GM23338 (cell line): ENCODE data around the gene FOXP1. TPM values are rescaled to one million over a fixed set of nuclear protein-coding genes. Genes with fewer than 3 reads are reported as not detected.

Experiments
- ATAC-seq: fragments of 200-7000 bp; cut with Tn5 transposase; 3 replicates; pipeline ENCODE4 v1.9.1; 2020
- DNase-seq: peaks from one replicate; pipeline ENCODE4 v3.0.0-alpha.2; 2015; ENCODE audit warnings: low spot score
- H2AFZ ChIP-seq: fragments of 200-600 bp; sonication (generic); 2 replicates; pipeline ENCODE4 v1.8.0; 2016; ENCODE audit warnings: antibody characterized with exemption, mild to moderate bottlenecking, moderate library complexity
- H3F3A ChIP-seq: fragments of 200-600 bp; sonication (generic); replicated peaks from 2 replicates; pipeline ENCODE4 v1.8.0; 2017; ENCODE audit warnings: antibody characterized with exemption, mixed run types, low read depth
- H3K27ac ChIP-seq: fragments of 200-600 bp; sonication (generic); 2 replicates; pipeline ENCODE4 v1.6.1; 2016; ENCODE audit warnings: low read depth
- H3K27me3 ChIP-seq: fragments of 200-600 bp; sonication (generic); 2 replicates; pipeline ENCODE4 v1.8.0; 2016; ENCODE audit warnings: mild to moderate bottlenecking, mixed run types, moderate library complexity; ENCODE audit not compliant: insufficient read depth
- H3K36me3 ChIP-seq: fragments of 200-600 bp; sonication (generic); 2 replicates; pipeline ENCODE4 v1.8.0; 2016; ENCODE audit warnings: mild to moderate bottlenecking; ENCODE audit not compliant: insufficient read depth
- H3K4me1 ChIP-seq: fragments of 200-600 bp; sonication (generic); 2 replicates; pipeline ENCODE4 v1.8.0; 2016; ENCODE audit warnings: mild to moderate bottlenecking, moderate library complexity; ENCODE audit not compliant: insufficient read depth
- H3K4me2 ChIP-seq: fragments of 200-600 bp; sonication (generic); 2 replicates; pipeline ENCODE4 v1.7.1; 2017; ENCODE audit warnings: mixed run types
- H3K4me3 ChIP-seq: fragments of 200-600 bp; sonication (generic); 2 replicates; pipeline ENCODE4 v1.6.1; 2016; ENCODE audit warnings: mixed run types
- H3K79me2 ChIP-seq: fragments of 200-600 bp; sonication (generic); replicated peaks from 2 replicates; pipeline ENCODE4 v1.8.0; 2017; ENCODE audit warnings: mild to moderate bottlenecking; ENCODE audit not compliant: insufficient read depth
- H3K9me2 ChIP-seq: fragments of 200-600 bp; sonication (generic); 2 replicates; pipeline ENCODE4 v1.8.0; 2017; ENCODE audit not compliant: insufficient read depth
- H4K20me1 ChIP-seq: fragments of 200-600 bp; sonication (generic); replicated peaks from 2 replicates; pipeline ENCODE4 v1.8.0; 2017; ENCODE audit warnings: mild to moderate bottlenecking; ENCODE audit not compliant: insufficient read depth
- H3K27ac Mint-ChIP-seq: 2 replicates; pipeline ENCODE4 v1.8.0; 2020; ENCODE audit warnings: inconsistent platforms, mild to moderate bottlenecking, moderate library complexity, mixed read lengths
- H3K27me3 Mint-ChIP-seq: 3 replicates; pipeline ENCODE4 v1.8.0; 2022; ENCODE audit warnings: low read depth, mild to moderate bottlenecking, moderate library complexity, mixed read lengths, inconsistent platforms; ENCODE audit not compliant: insufficient read depth, poor library complexity
- H3K36me3 Mint-ChIP-seq: 3 replicates; pipeline ENCODE4 v1.8.0; 2021; ENCODE audit warnings: low read depth, mild to moderate bottlenecking, inconsistent platforms, moderate library complexity, mixed read lengths
- H3K4me1 Mint-ChIP-seq: 3 replicates; pipeline ENCODE4 v1.8.0; 2020; ENCODE audit warnings: mild to moderate bottlenecking, inconsistent platforms, mixed read lengths
- H3K4me3 Mint-ChIP-seq: 3 replicates; pipeline ENCODE4 v1.8.0; 2021; ENCODE audit warnings: moderate library complexity, mild to moderate bottlenecking, inconsistent platforms, mixed read lengths
- H3K9me3 Mint-ChIP-seq: 3 replicates; pipeline ENCODE4 v1.8.0; 2020; ENCODE audit warnings: moderate library complexity, mild to moderate bottlenecking, inconsistent platforms, mixed read lengths
- EZH2 ChIP-seq: fragments of 200-600 bp; sonication (generic); IDR thresholded peaks from one replicate; pipeline ENCODE4 v1.8.0; 2017; ENCODE audit warnings: antibody characterized with exemption, mild to moderate bottlenecking, low read depth; ENCODE audit not compliant: unreplicated experiment
- EZH2phosphoT487 ChIP-seq: fragments of 200-600 bp; sonication (generic); IDR thresholded peaks from one replicate; pipeline ENCODE4 v1.8.1; 2018; ENCODE audit warnings: antibody characterized with exemption; ENCODE audit not compliant: unreplicated experiment
- JUNB ChIP-seq: IDR thresholded peaks from one replicate; pipeline ENCODE4 v1.6.1; 2016; ENCODE audit warnings: antibody characterized with exemption; ENCODE audit not compliant: unreplicated experiment
- NANOG ChIP-seq: IDR thresholded peaks from 2 replicates; pipeline ENCODE4 v1.6.1; 2016; ENCODE audit warnings: antibody characterized with exemption, borderline replicate concordance
- POLR2AphosphoS5 ChIP-seq: IDR thresholded peaks from 2 replicates; pipeline ENCODE4 v1.6.1; 2016; ENCODE audit warnings: antibody characterized with exemption, low read depth
- ZNF114 ChIP-seq: fragments of 250-450 bp; sonication (Bioruptor Pico); IDR thresholded peaks from 2 replicates; pipeline ENCODE4 v1.5.0; 2020; ENCODE audit warnings: mild to moderate bottlenecking, moderate library complexity
- ZNF331 ChIP-seq: fragments of 250-450 bp; sonication (Bioruptor Pico); IDR thresholded peaks from 2 replicates; pipeline ENCODE4 v1.5.0; 2020; ENCODE audit warnings: low read depth, mild to moderate bottlenecking, moderate library complexity
- polyA plus RNA-seq: library from polyadenylated mRNA; unstranded; fragments of >200 nt; fragmentation: Nextera tagmentation; extraction: Ambion mirVana; gene quantifications from 2 replicates; pipeline ENCODE4 v1.2.1, GENCODE V29; 2016
- total RNA-seq: library from RNA; depleted of rRNA; stranded (reverse); fragments of >200 nt; shearing (Covaris generic); gene quantifications from 2 replicates; pipeline ENCODE4 v1.2.3, GENCODE V29; 2014
- TF ChIP-seq, protein P1 (sequence below): fragments of 250-450 bp; sonication (Bioruptor Pico); IDR thresholded peaks from 2 replicates; pipeline ENCODE4 v1.5.0; 2020; ENCODE audit warnings: mild to moderate bottlenecking, moderate library complexity

The FOXP1 gene
- total and polyA plus RNA-seq, 2 experiments from 2014 or later: 32.9 to 35.5 TPM

DNA sequence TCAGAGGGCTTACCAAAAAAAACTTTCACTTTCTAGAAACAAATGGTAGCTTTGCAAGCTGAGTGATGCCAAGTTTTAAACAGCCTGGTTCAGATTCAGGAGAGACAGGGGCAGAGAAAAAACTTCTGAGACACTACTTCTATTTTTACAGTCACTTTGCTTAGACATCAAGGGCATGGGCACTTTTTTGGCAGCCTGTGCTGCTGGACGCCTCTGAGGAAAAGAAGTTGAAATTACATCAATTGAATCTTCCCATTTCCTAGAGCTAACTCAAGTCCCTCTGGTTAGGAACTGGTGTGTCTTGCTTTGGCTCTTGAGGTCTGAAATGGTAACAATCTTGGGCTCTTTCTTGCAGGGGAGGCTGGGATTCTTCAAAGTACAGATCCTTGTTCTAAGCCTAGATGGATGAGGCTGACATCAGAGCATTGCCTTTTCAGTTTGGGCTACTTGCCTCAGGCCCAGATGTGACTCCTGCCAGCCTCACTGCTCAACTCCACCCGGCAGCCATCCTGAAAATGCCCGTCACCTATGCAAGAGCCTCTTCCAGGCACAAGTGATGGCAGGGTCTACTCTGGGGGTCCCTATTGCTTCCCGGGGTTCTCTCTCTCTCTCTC lies 357.5 kb downstream of the FOXP1 start:
- no peak overlapping the region for H3K4me3 Mint-ChIP-seq
- peaks cover 41% of the 10 kb centered on the region for H3K4me1 Mint-ChIP-seq
- Histone ChIP-seq H3K4me1 (peaks cover 30% of the 10 kb centered on the region), H3K79me2 (peaks cover 7% of the 10 kb centered on the region), H3K27me3 (no peaks in the 10 kb centered on the region), H3K4me3 (no peak overlapping the region), H3K4me2 (no peak overlapping the region), H4K20me1 (no peaks in the 10 kb centered on the region), H3F3A (no peaks in the 10 kb centered on the region), H2AFZ (no peak overlapping the region), H3K27ac (no peak overlapping the region), H3K9me2 (no peaks in the 10 kb centered on the region; the same call in 1 of the 2 replicates), H3K36me3 (no peaks in the 10 kb centered on the region)
- no peak overlapping the region for H3K27ac Mint-ChIP-seq
- ATAC-seq (0 out of 3 replicates have a peak, but pooled peaks have one; percentile 19), DNase-seq (no peak)
- no peaks in the 10 kb centered on the region for H3K9me3 Mint-ChIP-seq
- TF ChIP-seq JUNB: no peak
- TF ChIP-seq POLR2AphosphoS5: no peak
- TF ChIP-seq ZNF114: no peak
- TF ChIP-seq, protein P1, sequence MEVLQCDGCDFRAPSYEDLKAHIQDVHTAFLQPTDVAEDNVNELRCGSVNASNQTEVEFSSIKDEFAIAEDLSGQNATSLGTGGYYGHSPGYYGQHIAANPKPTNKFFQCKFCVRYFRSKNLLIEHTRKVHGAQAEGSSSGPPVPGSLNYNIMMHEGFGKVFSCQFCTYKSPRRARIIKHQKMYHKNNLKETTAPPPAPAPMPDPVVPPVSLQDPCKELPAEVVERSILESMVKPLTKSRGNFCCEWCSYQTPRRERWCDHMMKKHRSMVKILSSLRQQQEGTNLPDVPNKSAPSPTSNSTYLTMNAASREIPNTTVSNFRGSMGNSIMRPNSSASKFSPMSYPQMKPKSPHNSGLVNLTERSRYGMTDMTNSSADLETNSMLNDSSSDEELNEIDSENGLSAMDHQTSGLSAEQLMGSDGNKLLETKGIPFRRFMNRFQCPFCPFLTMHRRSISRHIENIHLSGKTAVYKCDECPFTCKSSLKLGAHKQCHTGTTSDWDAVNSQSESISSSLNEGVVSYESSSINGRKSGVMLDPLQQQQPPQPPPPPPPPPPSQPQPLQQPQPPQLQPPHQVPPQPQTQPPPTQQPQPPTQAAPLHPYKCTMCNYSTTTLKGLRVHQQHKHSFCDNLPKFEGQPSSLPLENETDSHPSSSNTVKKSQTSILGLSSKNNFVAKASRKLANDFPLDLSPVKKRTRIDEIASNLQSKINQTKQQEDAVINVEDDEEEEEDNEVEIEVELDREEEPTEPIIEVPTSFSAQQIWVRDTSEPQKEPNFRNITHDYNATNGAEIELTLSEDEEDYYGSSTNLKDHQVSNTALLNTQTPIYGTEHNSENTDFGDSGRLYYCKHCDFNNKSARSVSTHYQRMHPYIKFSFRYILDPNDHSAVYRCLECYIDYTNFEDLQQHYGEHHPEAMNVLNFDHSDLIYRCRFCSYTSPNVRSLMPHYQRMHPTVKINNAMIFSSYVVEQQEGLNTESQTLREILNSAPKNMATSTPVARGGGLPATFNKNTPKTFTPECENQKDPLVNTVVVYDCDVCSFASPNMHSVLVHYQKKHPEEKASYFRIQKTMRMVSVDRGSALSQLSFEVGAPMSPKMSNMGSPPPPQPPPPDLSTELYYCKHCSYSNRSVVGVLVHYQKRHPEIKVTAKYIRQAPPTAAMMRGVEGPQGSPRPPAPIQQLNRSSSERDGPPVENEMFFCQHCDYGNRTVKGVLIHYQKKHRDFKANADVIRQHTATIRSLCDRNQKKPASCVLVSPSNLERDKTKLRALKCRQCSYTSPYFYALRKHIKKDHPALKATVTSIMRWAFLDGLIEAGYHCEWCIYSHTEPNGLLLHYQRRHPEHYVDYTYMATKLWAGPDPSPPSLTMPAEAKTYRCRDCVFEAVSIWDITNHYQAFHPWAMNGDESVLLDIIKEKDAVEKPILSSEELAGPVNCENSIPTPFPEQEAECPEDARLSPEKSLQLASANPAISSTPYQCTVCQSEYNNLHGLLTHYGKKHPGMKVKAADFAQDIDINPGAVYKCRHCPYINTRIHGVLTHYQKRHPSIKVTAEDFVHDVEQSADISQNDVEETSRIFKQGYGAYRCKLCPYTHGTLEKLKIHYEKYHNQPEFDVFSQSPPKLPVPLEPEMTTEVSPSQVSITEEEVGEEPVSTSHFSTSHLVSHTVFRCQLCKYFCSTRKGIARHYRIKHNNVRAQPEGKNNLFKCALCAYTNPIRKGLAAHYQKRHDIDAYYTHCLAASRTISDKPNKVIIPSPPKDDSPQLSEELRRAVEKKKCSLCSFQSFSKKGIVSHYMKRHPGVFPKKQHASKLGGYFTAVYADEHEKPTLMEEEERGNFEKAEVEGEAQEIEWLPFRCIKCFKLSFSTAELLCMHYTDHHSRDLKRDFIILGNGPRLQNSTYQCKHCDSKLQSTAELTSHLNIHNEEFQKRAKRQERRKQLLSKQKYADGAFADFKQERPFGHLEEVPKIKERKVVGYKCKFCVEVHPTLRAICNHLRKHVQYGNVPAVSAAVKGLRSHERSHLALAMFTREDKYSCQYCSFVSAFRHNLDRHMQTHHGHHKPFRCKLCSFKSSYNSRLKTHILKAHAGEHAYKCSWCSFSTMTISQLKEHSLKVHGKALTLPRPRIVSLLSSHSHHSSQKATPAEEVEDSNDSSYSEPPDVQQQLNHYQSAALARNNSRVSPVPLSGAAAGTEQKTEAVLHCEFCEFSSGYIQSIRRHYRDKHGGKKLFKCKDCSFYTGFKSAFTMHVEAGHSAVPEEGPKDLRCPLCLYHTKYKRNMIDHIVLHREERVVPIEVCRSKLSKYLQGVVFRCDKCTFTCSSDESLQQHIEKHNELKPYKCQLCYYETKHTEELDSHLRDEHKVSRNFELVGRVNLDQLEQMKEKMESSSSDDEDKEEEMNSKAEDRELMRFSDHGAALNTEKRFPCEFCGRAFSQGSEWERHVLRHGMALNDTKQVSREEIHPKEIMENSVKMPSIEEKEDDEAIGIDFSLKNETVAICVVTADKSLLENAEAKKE: no peak
- no peak for TF ChIP-seq EZH2
- TF ChIP-seq EZH2phosphoT487: no peak
- TF ChIP-seq ZNF331 (CRISPR knock-in tag): no peak
- no peak for TF ChIP-seq NANOG
- no peaks in the 10 kb centered on the region; the same call in 2 of the 3 replicates for H3K36me3 Mint-ChIP-seq
- H3K27me3 Mint-ChIP-seq: peaks cover 8% of the 10 kb centered on the region
